Ovary (tissue), 3 donors: ENCODE measurements around the gene KCNA2.

Experiments
- EP300 ChIP-seq: sonication (generic); formaldehyde crosslinking; IDR thresholded peaks from one replicate; pipeline ENCODE4 v1.6.1; 2017; ENCODE audit warnings: antibody characterized with exemption
- TF ChIP-seq, protein P1 (sequence below), 3 donors: fragments of 450-650 bp in 2 of 3; fragments of 200-600 bp in 1 of 3; IDR thresholded peaks; one replicate each; pipeline versions ENCODE4 v1.5.1 to v1.8.0; 2016 to 2022; ENCODE audit warnings: antibody characterized with exemption in 3 of 3, mild to moderate bottlenecking in 1 of 3
- donor health status: DM: no; HTN: no; CAD: no.

DNA sequence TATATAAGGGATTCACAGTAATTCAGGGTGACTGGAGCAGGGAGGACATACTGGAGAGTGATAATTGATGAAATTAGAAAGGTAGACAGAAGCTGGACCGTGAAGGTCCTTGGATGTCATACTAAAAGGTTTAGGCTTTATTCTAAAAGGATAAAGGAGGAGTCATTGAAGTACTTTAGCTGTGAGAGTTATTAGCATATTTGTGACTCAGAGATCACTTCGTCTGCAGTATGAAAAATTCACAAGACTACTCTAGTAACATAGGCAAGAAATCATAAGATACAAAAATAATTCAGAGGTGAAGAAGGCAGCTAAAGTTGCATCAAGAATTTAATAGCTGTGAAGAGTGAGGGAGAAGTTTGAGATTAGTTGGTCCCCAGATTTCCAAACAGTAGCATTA is 42.3 kb upstream of the KCNA2 start:
- TF ChIP-seq, protein P1, sequence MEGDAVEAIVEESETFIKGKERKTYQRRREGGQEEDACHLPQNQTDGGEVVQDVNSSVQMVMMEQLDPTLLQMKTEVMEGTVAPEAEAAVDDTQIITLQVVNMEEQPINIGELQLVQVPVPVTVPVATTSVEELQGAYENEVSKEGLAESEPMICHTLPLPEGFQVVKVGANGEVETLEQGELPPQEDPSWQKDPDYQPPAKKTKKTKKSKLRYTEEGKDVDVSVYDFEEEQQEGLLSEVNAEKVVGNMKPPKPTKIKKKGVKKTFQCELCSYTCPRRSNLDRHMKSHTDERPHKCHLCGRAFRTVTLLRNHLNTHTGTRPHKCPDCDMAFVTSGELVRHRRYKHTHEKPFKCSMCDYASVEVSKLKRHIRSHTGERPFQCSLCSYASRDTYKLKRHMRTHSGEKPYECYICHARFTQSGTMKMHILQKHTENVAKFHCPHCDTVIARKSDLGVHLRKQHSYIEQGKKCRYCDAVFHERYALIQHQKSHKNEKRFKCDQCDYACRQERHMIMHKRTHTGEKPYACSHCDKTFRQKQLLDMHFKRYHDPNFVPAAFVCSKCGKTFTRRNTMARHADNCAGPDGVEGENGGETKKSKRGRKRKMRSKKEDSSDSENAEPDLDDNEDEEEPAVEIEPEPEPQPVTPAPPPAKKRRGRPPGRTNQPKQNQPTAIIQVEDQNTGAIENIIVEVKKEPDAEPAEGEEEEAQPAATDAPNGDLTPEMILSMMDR (IDR thresholded peaks at IDR 0.05) = no peak
- TF ChIP-seq EP300 = no peak
